Progenitor cell of endocrine pancreas (in vitro differentiated cells): ENCODE results near the gene SNAPIN. TPM values are rescaled to one million over a fixed set of nuclear protein-coding genes. Genes with fewer than 3 reads are reported as not detected.

ENCODE experiments used
- DNase-seq: peaks from one replicate; pipeline ENCODE4 v3.0.0; 2021; ENCODE audit warnings: low spot score; ENCODE audit not compliant: unreplicated experiment
- H3K27ac Mint-ChIP-seq: 2 replicates; pipeline ENCODE4 v1.8.0; 2021; ENCODE audit warnings: mild to moderate bottlenecking, moderate library complexity, mixed read lengths
- H3K27me3 Mint-ChIP-seq: 2 replicates; pipeline ENCODE4 v1.8.0; 2021; ENCODE audit warnings: mixed read lengths
- H3K36me3 Mint-ChIP-seq: 2 replicates; pipeline ENCODE4 v1.8.0; 2022; ENCODE audit warnings: mixed read lengths; ENCODE audit not compliant: insufficient read depth
- H3K4me1 Mint-ChIP-seq: 2 replicates; pipeline ENCODE4 v1.8.0; 2021; ENCODE audit warnings: low read depth, mixed read lengths
- H3K4me3 Mint-ChIP-seq: 2 replicates; pipeline ENCODE4 v1.8.0; 2021; ENCODE audit warnings: low read depth, mild to moderate bottlenecking, moderate library complexity, mixed read lengths
- H3K9me3 Mint-ChIP-seq: 2 replicates; pipeline ENCODE4 v1.8.0; 2021; ENCODE audit warnings: low read depth, mixed read lengths
- total RNA-seq: library from RNA; stranded (reverse); gene quantifications from 2 replicates; pipeline ENCODE4 v1.2.1, GENCODE V29; 2021
- TF ChIP-seq, protein P1 (sequence below): fragments of 200-600 bp; sonication (generic); IDR thresholded peaks from one replicate; pipeline ENCODE4 v1.5.0; 2021; ENCODE audit warnings: antibody characterized with exemption, mild to moderate bottlenecking; ENCODE audit not compliant: unreplicated experiment

Gene SNAPIN
- total RNA-seq, 1 donor from 2014 or later = 38.0 TPM

DNA sequence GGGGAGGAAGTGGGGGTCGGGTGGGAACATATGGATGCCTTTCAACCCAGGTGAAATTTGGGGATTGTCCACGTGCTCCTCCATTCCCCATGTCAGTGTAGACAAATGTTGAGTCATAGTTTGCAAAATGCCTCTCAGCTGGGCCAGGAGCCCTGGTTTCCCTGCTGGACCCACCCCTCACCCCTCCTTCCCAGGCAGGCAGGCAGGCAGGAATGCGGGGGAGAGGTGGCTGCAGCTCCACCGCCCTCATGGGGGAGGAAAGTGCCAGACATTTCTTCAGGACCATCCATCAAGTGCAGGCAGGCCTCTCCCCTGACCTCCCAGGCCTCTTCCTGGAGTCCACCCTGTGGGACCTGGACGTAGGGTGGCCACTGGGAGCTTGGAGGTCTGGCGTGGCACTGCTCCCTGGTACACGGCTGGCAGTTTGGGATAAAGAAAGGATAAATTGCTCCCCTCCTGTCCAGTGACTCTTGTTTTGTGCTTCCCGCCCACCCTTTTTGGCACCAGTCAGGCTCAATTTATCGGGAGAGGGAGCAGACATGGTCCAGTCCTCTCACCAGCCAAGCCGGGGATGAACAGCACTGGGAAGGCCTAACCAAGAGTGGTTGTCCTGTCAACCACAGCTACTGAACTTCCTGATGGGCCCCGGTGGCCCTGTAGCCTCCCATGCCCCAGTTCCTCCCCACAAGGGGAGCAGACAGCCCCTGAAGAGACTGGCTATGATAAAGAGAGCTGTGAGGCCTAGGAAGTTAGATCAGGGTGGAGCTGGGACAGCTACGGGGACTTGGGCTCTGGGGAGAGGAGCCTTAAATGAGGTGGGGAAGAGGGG is 38.9 kb downstream of the SNAPIN start:
- Mint-ChIP-seq H3K36me3 (no peaks in the 10 kb centered on the region), H3K4me1 (peaks cover 15% of the 10 kb centered on the region), H3K4me3 (no peak overlapping the region), H3K27me3 (no peaks in the 10 kb centered on the region), H3K27ac (peak overlapping the region; percentile 95), H3K9me3 (no peaks in the 10 kb centered on the region)
- TF ChIP-seq, protein P1, sequence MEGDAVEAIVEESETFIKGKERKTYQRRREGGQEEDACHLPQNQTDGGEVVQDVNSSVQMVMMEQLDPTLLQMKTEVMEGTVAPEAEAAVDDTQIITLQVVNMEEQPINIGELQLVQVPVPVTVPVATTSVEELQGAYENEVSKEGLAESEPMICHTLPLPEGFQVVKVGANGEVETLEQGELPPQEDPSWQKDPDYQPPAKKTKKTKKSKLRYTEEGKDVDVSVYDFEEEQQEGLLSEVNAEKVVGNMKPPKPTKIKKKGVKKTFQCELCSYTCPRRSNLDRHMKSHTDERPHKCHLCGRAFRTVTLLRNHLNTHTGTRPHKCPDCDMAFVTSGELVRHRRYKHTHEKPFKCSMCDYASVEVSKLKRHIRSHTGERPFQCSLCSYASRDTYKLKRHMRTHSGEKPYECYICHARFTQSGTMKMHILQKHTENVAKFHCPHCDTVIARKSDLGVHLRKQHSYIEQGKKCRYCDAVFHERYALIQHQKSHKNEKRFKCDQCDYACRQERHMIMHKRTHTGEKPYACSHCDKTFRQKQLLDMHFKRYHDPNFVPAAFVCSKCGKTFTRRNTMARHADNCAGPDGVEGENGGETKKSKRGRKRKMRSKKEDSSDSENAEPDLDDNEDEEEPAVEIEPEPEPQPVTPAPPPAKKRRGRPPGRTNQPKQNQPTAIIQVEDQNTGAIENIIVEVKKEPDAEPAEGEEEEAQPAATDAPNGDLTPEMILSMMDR = no peak
- DNase-seq = no peak

DNA sequence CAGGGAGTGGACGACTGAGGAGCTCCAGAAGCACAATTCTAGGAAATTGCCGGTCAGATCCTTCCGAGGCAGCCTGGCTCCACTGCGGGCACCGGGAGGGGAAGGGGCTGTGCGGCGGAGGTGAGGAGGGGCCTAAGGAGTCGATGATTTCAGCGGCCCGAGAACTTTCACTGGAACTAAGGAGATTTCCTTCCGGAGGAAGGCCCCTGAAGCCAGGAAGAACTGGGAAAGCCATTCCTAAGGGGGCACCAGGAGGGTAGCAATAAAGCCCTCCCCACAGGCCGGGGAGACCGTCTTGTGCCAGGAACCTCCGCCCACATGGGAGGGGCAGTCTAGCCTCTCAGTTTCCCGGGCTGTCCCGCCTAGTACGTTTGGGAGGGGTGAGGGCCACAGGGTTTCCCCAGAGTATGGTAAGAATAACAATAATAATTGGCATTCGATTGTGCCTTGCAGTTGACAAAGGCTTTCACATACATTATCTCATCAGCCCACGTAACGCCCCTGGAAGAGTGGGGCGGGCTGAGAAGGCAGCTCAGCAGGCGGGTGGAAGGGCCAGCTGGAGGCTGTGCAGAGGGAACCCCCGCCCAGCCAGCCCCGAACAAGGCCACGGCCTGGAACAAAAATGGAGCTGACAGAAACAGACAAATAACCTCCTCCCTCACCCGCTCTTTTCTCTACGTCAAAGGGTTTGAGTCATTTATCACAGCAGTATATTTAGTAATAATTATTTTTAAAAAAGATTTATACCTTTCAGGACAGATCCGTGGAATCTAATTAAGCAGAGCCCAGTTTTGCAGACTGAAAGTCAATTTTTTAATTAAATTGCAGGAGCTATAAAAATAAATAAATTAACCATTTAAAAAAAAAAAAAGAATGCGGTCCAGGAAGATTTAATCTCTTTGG is 39.8 kb downstream of the SNAPIN start:
- H3K4me1 Mint-ChIP-seq = peaks cover 15% of the 10 kb centered on the region
- no peak overlapping the region for H3K4me3 Mint-ChIP-seq
- H3K27me3 Mint-ChIP-seq = no peaks in the 10 kb centered on the region
- peak overlapping the region; percentile 95 for H3K27ac Mint-ChIP-seq
- DNase-seq = no peak
- H3K36me3 Mint-ChIP-seq = no peaks in the 10 kb centered on the region
- no peaks in the 10 kb centered on the region for H3K9me3 Mint-ChIP-seq
- TF ChIP-seq, protein P1 = no peak

DNA sequence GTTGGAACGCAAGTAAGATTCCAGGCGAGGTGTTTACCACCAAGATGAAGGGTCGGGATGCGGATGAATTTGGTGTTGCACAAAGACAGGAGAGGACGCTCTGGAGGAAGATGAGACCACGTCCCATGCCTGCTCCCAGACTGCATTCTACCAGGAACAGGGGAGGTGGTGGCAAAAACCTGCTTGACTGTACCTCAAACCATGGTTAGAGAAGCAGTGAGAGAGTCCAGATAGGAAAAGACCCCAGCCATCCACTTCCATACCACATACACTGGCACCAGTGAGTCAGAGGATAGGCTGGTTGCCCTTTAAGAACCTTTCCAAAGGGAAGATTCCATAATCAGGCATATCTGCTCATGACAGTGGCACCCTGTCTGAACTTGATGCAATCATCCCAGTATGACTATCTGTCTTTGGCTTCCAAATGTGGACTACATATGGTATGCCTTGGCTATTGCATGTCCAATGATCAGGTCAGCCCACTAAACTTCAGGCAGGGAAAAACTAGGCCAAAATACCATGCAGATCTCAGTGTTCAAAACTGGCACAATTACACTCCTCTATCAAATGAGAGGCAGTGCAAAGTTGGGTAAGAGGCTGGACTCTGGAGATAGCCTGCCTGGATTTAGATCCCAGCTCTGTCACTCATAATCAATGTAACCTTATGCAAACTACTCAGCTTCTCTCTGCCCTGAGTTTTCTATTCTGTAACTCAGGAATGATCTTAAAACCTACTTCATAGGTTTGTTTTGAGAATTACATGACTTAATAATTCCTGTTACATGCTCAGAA is 40.6 kb downstream of the SNAPIN start:
- H3K27ac Mint-ChIP-seq = peak overlapping the region; percentile 56
- no peaks in the 10 kb centered on the region for H3K27me3 Mint-ChIP-seq
- no peak overlapping the region for H3K4me3 Mint-ChIP-seq
- no peak for DNase-seq
- no peaks in the 10 kb centered on the region for H3K9me3 Mint-ChIP-seq
- TF ChIP-seq, protein P1 = no peak
- peaks cover 14% of the 10 kb centered on the region for H3K4me1 Mint-ChIP-seq
- H3K36me3 Mint-ChIP-seq = no peaks in the 10 kb centered on the region

DNA sequence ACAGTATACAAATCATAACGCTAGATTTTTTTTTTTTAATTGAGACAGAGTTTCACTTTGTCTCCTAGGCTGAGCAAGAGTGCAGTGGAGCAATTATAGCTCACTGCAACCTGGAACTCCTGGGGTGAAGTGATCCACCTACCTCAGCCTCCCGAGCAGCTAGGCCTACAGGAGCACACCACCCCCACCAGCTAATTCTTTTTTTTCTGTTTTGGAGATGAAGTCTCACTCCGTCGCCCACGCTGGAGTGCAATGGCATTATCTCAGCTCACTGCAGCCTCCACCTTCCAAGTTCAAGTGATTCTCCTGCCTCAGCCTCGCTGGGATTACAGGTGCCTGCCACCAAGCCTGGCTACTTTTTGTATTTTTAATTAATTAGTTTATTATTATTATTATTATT is 41.3 kb downstream of the SNAPIN start:
- TF ChIP-seq, protein P1 = no peak
- Mint-ChIP-seq H3K4me1 (peaks cover 14% of the 10 kb centered on the region), H3K4me3 (no peak overlapping the region), H3K27me3 (no peaks in the 10 kb centered on the region), H3K9me3 (no peaks in the 10 kb centered on the region), H3K27ac (no peak overlapping the region), H3K36me3 (no peaks in the 10 kb centered on the region)
- no peak for DNase-seq

DNA sequence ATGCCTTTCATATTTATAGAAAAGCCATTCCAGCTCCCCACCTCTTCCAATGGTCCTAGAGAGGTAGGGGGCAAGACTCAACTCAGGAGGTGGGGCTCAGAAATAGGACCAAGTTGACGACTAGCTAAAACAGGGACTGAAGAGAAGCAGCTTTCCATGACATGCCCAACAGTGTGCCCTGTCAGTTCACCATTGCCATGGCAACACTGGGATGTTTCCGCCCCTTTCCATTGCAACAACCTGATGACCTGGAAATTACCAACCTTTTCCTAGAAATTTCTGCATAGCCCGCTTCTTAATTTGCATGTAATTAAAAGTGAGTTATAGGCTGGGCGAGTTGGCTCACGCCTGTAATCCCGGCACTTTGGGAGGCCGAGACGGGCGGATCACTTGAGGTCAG is 47.0 kb downstream of the SNAPIN start:
- no peak overlapping the region for H3K27ac Mint-ChIP-seq
- no peak for DNase-seq
- H3K4me3 Mint-ChIP-seq = no peak overlapping the region
- no peaks in the 10 kb centered on the region for H3K36me3 Mint-ChIP-seq
- no peaks in the 10 kb centered on the region for H3K9me3 Mint-ChIP-seq
- no peaks in the 10 kb centered on the region for H3K4me1 Mint-ChIP-seq
- TF ChIP-seq, protein P1 = no peak
- no peaks in the 10 kb centered on the region for H3K27me3 Mint-ChIP-seq
